ENCODE measurements around the gene AQP10.
"Not testable (repeated sequence)": the region's sequence is repeated elsewhere in the genome, so short reads cannot be mapped to it uniquely, and the experiment has no call there.

Gene AQP10

GRCh38 chr1:154320882-154321608 lies at the start of gene AQP10:
Gene AQP10 (plus strand): TSS chr1:154321093. CDS start chr1:154321156, 63 bp downstream.
- no peak for DNase-seq

- DNase-seq, result peak; percentile 72
These were observed 48.5 kb upstream of the AQP10 start, which contains the start of gene HAX1 for GRCh38 chr1:154272217-154272998. Gene HAX1 (plus strand): TSS chr1:154272629. CDS start chr1:154272724, 95 bp downstream.

GRCh38 chr1:154272999-154273563 lies 47.8 kb upstream of the AQP10 start:
- DNase-seq, result no peak

- DNase-seq, result no peak
These were observed 44.1 kb upstream of the AQP10 start for GRCh38 chr1:154276797-154277196.

GRCh38 chr1:154287591-154287990 lies 33.3 kb upstream of the AQP10 start:
- not testable (repeated sequence) for DNase-seq

- DNase-seq, result no peak
These were observed 32.2 kb upstream of the AQP10 start for GRCh38 chr1:154288661-154289060.

- no peak for DNase-seq
These were observed 30.0 kb upstream of the AQP10 start for GRCh38 chr1:154290921-154291320.

- no peak for DNase-seq
These were observed 25.3 kb upstream of the AQP10 start for GRCh38 chr1:154295408-154296235.

GRCh38 chr1:154301582-154301981 lies 19.3 kb upstream of the AQP10 start:
- no peak for DNase-seq

GRCh38 chr1:154304664-154305337 lies 16.1 kb upstream of the AQP10 start:
- DNase-seq, result no peak

- no peak for DNase-seq
These were observed 14.7 kb upstream of the AQP10 start for GRCh38 chr1:154306151-154306550.

GRCh38 chr1:154307670-154308270 lies 13.1 kb upstream of the AQP10 start:
- not testable (repeated sequence) for DNase-seq

GRCh38 chr1:154309136-154309535 lies 11.8 kb upstream of the AQP10 start:
- not testable (repeated sequence) for DNase-seq

- not testable (repeated sequence) for DNase-seq
These were observed 8.4 kb upstream of the AQP10 start for GRCh38 chr1:154312229-154313065.

GRCh38 chr1:154313066-154313356 lies 7.9 kb upstream of the AQP10 start:
- DNase-seq, result no peak

GRCh38 chr1:154314226-154314625 lies 6.7 kb upstream of the AQP10 start:
- not testable (repeated sequence) for DNase-seq

- DNase-seq, result no peak
These were observed 4.2 kb upstream of the AQP10 start for GRCh38 chr1:154316704-154317103.

GRCh38 chr1:154318386-154318785 lies 2.5 kb upstream of the AQP10 start:
- DNase-seq, result no peak

GRCh38 chr1:154321609-154321934 lies 679 bp downstream of the AQP10 start:
- not testable (repeated sequence) for DNase-seq

- no peak for DNase-seq
These were observed 2.6 kb downstream of the AQP10 start for GRCh38 chr1:154323493-154323892.

- DNase-seq, result no peak
These were observed 3.3 kb downstream of the AQP10 start for GRCh38 chr1:154324241-154324640.
